Astrocyte (in vitro differentiated cells and primary cell): Measurements from ENCODE around the gene WNT3A. TPM values are rescaled to one million over a fixed set of nuclear protein-coding genes. Genes with fewer than 3 reads are reported as not detected.

Experiments
- DNase-seq: peaks from one replicate; pipeline ENCODE4 v3.0.0-alpha.2; 2010; ENCODE audit warnings: low read depth
- FAIRE-seq: peaks from 2 replicates; lab custom pipeline; 2011; peaks lifted over from hg19 to GRCh38; lab: Jason Lieb, UNC
- H2AFZ ChIP-seq: 2 replicates; pipeline ENCODE4 v1.6.0; 2012; ENCODE audit warnings: low read depth, low read length, inconsistent platforms
- H3K27ac ChIP-seq: 2 replicates; pipeline ENCODE4 v1.5.1; 2011; ENCODE audit warnings: low read depth, low read length, inconsistent platforms
- H3K27me3 ChIP-seq: 2 replicates; pipeline ENCODE4 v1.6.0; 2011; ENCODE audit warnings: low read length, inconsistent platforms; ENCODE audit not compliant: insufficient read depth
- H3K36me3 ChIP-seq: 2 replicates; pipeline ENCODE4 v1.5.1; 2011; ENCODE audit warnings: low read length, inconsistent platforms; ENCODE audit not compliant: insufficient read depth
- H3K4me1 ChIP-seq: 2 replicates; pipeline ENCODE4 v1.5.1; 2011; ENCODE audit warnings: low read length, inconsistent platforms; ENCODE audit not compliant: insufficient read depth
- H3K4me2 ChIP-seq: 2 replicates; pipeline ENCODE4 v1.6.0; 2012; ENCODE audit warnings: low read length, inconsistent platforms
- H3K4me3 ChIP-seq: 2 replicates; pipeline ENCODE4 v1.5.1; 2011; ENCODE audit warnings: low read depth, mild to moderate bottlenecking, low read length, inconsistent platforms; ENCODE audit not compliant: insufficient read depth
- H3K79me2 ChIP-seq: 2 replicates; pipeline ENCODE4 v1.6.0; 2012; ENCODE audit warnings: mild to moderate bottlenecking, low read length, inconsistent platforms; ENCODE audit not compliant: insufficient read depth
- H3K9ac ChIP-seq: 2 replicates; pipeline ENCODE4 v1.6.0; 2012; ENCODE audit warnings: mild to moderate bottlenecking, low read length, inconsistent platforms
- H3K9me3 ChIP-seq: 2 replicates; pipeline ENCODE4 v1.5.1; 2012; ENCODE audit warnings: low read depth, mild to moderate bottlenecking, low read length, inconsistent platforms; ENCODE audit not compliant: insufficient read depth
- H4K20me1 ChIP-seq: 2 replicates; pipeline ENCODE4 v1.6.0; 2012; ENCODE audit warnings: low read length, inconsistent platforms; ENCODE audit not compliant: insufficient read depth
- H3K27ac Mint-ChIP-seq: one replicate; pipeline ENCODE4 v1.8.0; 2021; ENCODE audit warnings: mild to moderate bottlenecking, mixed read lengths; ENCODE audit not compliant: unreplicated experiment
- H3K27me3 Mint-ChIP-seq: one replicate; pipeline ENCODE4 v1.8.0; 2021; ENCODE audit warnings: low read depth, mixed read lengths; ENCODE audit not compliant: unreplicated experiment
- H3K36me3 Mint-ChIP-seq: one replicate; pipeline ENCODE4 v1.8.0; 2021; ENCODE audit warnings: low read depth, mixed read lengths; ENCODE audit not compliant: unreplicated experiment
- H3K4me1 Mint-ChIP-seq: one replicate; pipeline ENCODE4 v1.8.0; 2021; ENCODE audit warnings: low read depth, mixed read lengths; ENCODE audit not compliant: unreplicated experiment
- H3K4me3 Mint-ChIP-seq: one replicate; pipeline ENCODE4 v1.8.0; 2021; ENCODE audit warnings: mild to moderate bottlenecking, moderate library complexity, mixed read lengths; ENCODE audit not compliant: unreplicated experiment
- H3K9me3 Mint-ChIP-seq: one replicate; pipeline ENCODE4 v1.8.0; 2021; ENCODE audit warnings: mild to moderate bottlenecking, mixed read lengths; ENCODE audit not compliant: unreplicated experiment
- CTCF ChIP-seq: IDR thresholded peaks from 2 replicates; pipeline ENCODE4 v1.5.1; 2011; ENCODE audit warnings: low read depth, mild to moderate bottlenecking, inconsistent platforms, low read length, moderate library complexity; ENCODE audit not compliant: insufficient read depth
- EZH2 ChIP-seq: IDR thresholded peaks from 2 replicates; pipeline ENCODE4 v1.6.1; 2012; ENCODE audit warnings: mild to moderate bottlenecking, low read length, inconsistent platforms; ENCODE audit not compliant: insufficient read depth
- total RNA-seq: library from RNA; stranded (reverse); gene quantifications from 2 replicates; pipeline ENCODE4 v1.2.1, GENCODE V29; 2021

Gene WNT3A
- total RNA-seq, 1 donor from 2014 or later, result not detected

GRCh38 chr1:228034954-228035837, 28.4 kb downstream of the WNT3A start:
- no peak overlapping the region for H3K4me3 Mint-ChIP-seq
- H3K4me2 ChIP-seq, result no peak overlapping the region
- no peaks in the 10 kb centered on the region for H3K4me1 ChIP-seq
- H2AFZ ChIP-seq, result no peak overlapping the region
- no peak overlapping the region for H3K27ac ChIP-seq
- no peaks in the 10 kb centered on the region for H3K36me3 ChIP-seq
- H3K79me2 ChIP-seq, result no peaks in the 10 kb centered on the region
- no peaks in the 10 kb centered on the region for H3K4me1 Mint-ChIP-seq
- H3K4me3 ChIP-seq, result no peak overlapping the region
- H3K9ac ChIP-seq, result no peak overlapping the region
- peaks cover 15% of the 10 kb centered on the region for H3K27me3 ChIP-seq
- TF ChIP-seq CTCF (no peak), EZH2 (no peak)
- no peaks in the 10 kb centered on the region for H4K20me1 ChIP-seq
- no peaks in the 10 kb centered on the region for H3K36me3 Mint-ChIP-seq
- H3K9me3 Mint-ChIP-seq, result peaks cover 4% of the 10 kb centered on the region
- no peak for DNase-seq
- peaks cover 4% of the 10 kb centered on the region for H3K9me3 ChIP-seq
- no peak for FAIRE-seq
- H3K27ac Mint-ChIP-seq, result no peak overlapping the region
- peaks cover 62% of the 10 kb centered on the region for H3K27me3 Mint-ChIP-seq

GRCh38 chr1:228035844-228036243, 29.0 kb downstream of the WNT3A start:
- H3K79me2 ChIP-seq, result no peaks in the 10 kb centered on the region
- no peaks in the 10 kb centered on the region for H3K4me1 ChIP-seq
- peaks cover 4% of the 10 kb centered on the region for H3K9me3 Mint-ChIP-seq
- no peaks in the 10 kb centered on the region for H3K36me3 ChIP-seq
- no peak overlapping the region for H3K9ac ChIP-seq
- H3K27me3 Mint-ChIP-seq, result peaks cover 67% of the 10 kb centered on the region
- H3K27me3 ChIP-seq, result peaks cover 15% of the 10 kb centered on the region
- no peak overlapping the region for H3K27ac Mint-ChIP-seq
- H4K20me1 ChIP-seq, result no peaks in the 10 kb centered on the region
- H3K9me3 ChIP-seq, result peaks cover 4% of the 10 kb centered on the region
- H3K36me3 Mint-ChIP-seq, result no peaks in the 10 kb centered on the region
- no peak overlapping the region for H3K4me3 Mint-ChIP-seq
- H3K4me3 ChIP-seq, result no peak overlapping the region
- DNase-seq, result no peak
- H3K27ac ChIP-seq, result no peak overlapping the region
- no peak overlapping the region for H3K4me2 ChIP-seq
- H2AFZ ChIP-seq, result no peak overlapping the region
- FAIRE-seq, result no peak
- TF ChIP-seq CTCF (no peak), EZH2 (no peak)
- H3K4me1 Mint-ChIP-seq, result no peaks in the 10 kb centered on the region

GRCh38 chr1:228036701-228037231, 30.0 kb downstream of the WNT3A start:
- Histone ChIP-seq H3K79me2 (no peaks in the 10 kb centered on the region), H2AFZ (no peak overlapping the region), H3K4me2 (no peak overlapping the region), H3K4me3 (no peak overlapping the region), H3K9me3 (peaks cover 4% of the 10 kb centered on the region), H4K20me1 (no peaks in the 10 kb centered on the region), H3K9ac (no peak overlapping the region), H3K27ac (no peak overlapping the region), H3K4me1 (no peaks in the 10 kb centered on the region), H3K36me3 (no peaks in the 10 kb centered on the region), H3K27me3 (peaks cover 15% of the 10 kb centered on the region)
- no peak overlapping the region for H3K4me3 Mint-ChIP-seq
- H3K27me3 Mint-ChIP-seq, result peaks cover 59% of the 10 kb centered on the region
- H3K4me1 Mint-ChIP-seq, result no peaks in the 10 kb centered on the region
- H3K27ac Mint-ChIP-seq, result no peak overlapping the region
- H3K9me3 Mint-ChIP-seq, result peaks cover 4% of the 10 kb centered on the region
- no peak for TF ChIP-seq CTCF
- TF ChIP-seq EZH2, result no peak
- H3K36me3 Mint-ChIP-seq, result no peaks in the 10 kb centered on the region
- DNase-seq, result no peak
- FAIRE-seq, result no peak
